Lower leg skin (tissue), 4 donors: ENCODE data around the gene GNS. TPM values are rescaled to one million over a fixed set of nuclear protein-coding genes. Genes with fewer than 3 reads are reported as not detected.
A peak's percentile ranks its signal among the peaks of the same experiment; 100 is the strongest.
"Not testable (repeated sequence)": the region's sequence is repeated elsewhere in the genome, so short reads cannot be mapped to it uniquely, and the experiment has no call there.

Experiments
- DNase-seq, 2 donors: peaks; one replicate each; pipeline ENCODE4 v3.0.0-alpha.2; 2019; ENCODE audit warnings: low spot score in 2 of 2
- H3K4me3 ChIP-seq: fragments of 200-600 bp; sonication (generic); 2 replicates; pipeline ENCODE4 v1.5.1; 2017; ENCODE audit warnings: mild to moderate bottlenecking, low read depth; ENCODE audit not compliant: poor library complexity, severe bottlenecking
- CTCF ChIP-seq, 3 donors: fragments of 450-650 bp; IDR thresholded peaks; one replicate each; pipeline ENCODE4 v1.5.1; 2016; ENCODE audit warnings: antibody characterized with exemption in 3 of 3, mild to moderate bottlenecking in 3 of 3, moderate library complexity in 2 of 3
- POLR2A ChIP-seq, 2 donors: fragments of 450-650 bp; IDR thresholded peaks; one replicate each; pipeline ENCODE4 v1.6.1; 2016 to 2017; ENCODE audit warnings: antibody characterized with exemption in 2 of 2, mild to moderate bottlenecking in 1 of 2, moderate library complexity in 1 of 2
- WGBS, 2 donors: methylation state at CpG; one replicate each; pipeline ENCODE4 v1.1.5; 2018; 5-methylcytosine and 5-hydroxymethylcytosine counted together
- intact Hi-C: fragments of 100-400 bp; cut with DNase I; formaldehyde crosslinking; loops from one replicate; pipeline ENCODE4 v1.15.0; 2023; ENCODE audit warnings: low total_unique reads
- total RNA-seq, 4 donors: library from RNA; depleted of rRNA; stranded (reverse); fragments of >200 nt; gene quantifications; one replicate each; pipeline ENCODE4 v1.1.0, GENCODE V29; 2016

The GNS gene
- total RNA-seq, 4 donors from 2014 or later: 42.6 to 64.1 (median 50.1) TPM

DNA sequence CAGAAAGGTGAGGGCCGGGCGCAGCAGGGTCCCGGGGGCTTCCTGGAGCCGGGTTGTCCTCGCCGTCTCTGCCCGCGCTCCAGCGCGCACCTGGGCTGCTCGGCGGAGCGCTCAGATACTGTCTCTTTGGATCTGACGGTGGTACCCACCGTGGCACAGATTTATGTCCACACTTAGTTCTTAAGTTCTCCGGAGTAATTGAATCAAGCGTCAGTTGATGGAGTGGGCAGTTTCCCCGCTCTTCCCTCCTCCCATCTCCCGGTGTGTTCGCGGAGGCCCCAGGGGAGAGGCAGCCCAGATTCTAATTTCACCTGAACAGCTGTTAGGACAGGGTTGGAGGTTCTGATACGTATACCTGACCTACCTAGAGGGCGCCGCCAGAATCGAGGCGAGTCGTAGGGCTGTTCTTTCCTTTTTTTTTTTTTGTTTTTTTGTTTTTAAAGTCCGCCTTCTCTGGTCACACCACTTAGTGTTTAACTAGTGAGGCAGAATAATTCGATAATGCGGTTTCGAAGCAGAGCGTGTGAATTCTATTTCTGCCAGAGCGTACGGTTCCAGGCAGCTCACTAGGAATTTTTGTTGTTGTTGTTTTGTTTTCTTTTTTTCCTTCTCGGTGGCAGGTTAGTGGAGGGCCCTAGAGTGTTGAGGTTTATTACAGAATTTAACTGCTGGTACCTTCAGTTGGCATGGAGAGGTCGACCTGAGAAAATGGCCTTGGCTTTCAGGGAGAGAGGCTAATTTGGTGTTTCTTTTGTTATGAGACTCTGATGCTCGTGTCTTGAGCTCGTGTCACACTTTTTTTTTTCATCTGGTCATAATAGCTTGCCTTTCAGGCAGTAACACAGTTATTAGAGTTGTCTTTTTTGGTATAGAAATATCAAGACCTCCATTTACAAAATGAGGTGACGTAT, 22.3 kb upstream of the GNS start:
- DNase-seq: no peak
- TF ChIP-seq POLR2A (IDR thresholded peaks at IDR 0.05): no peak
- TF ChIP-seq CTCF (IDR thresholded peaks at IDR 0.05): no peak
- intact Hi-C loops: no loop called here
- WGBS, 2 donors: 7% methylated on average over 39 of the region's 39 CpGs
- H3K4me3 ChIP-seq: peak overlapping the region; percentile 26

GRCh38 chr12:64780531-64781279, 21.5 kb upstream of the GNS start:
- peak overlapping the region; percentile 26 for H3K4me3 ChIP-seq
- peak in 1 of 2 donors; percentile 87 for DNase-seq
- 1 to 2% methylated on average over 22 to 44 of the region's 103 CpGs for WGBS, 2 donors
- TF ChIP-seq POLR2A (IDR thresholded peaks at IDR 0.05): no peak
- TF ChIP-seq CTCF (IDR thresholded peaks at IDR 0.05): no peak
- intact Hi-C loops: no loop called here

DNA sequence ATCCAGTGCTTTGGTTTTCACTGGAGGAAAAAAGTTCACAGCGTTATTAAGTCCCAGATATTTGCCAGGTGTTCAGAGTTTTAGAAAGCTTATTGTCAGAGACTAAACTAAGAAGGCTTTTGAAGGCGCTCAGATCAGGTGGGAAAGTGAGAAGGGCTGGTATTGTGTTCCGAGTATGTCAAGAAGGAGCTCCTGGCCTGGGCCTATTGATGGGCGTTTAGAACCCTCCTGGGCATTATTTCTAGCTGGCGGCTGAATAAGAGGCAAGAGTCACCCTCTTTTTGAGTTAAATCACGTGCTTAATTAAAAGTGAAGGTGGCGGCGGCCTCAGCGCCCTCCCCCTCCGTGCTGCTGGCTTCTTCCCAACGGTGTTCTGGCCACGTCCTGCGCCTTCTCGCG, 20.9 kb upstream of the GNS start:
- no peak for TF ChIP-seq CTCF (IDR thresholded peaks at IDR 0.05)
- no peak for TF ChIP-seq POLR2A (IDR thresholded peaks at IDR 0.05)
- H3K4me3 ChIP-seq: peak overlapping the region; percentile 26
- DNase-seq: no peak
- WGBS, 2 donors: 16 to 24% methylated on average over 15 of the region's 15 CpGs
- intact Hi-C loops: no loop called here

GRCh38 chr12:64779354-64779974, 20.3 kb upstream of the GNS start:
- intact Hi-C loops: no loop called here
- H3K4me3 ChIP-seq: no peak overlapping the region
- no peak for DNase-seq
- no peak for TF ChIP-seq POLR2A (IDR thresholded peaks at IDR 0.05)
- no peak for TF ChIP-seq CTCF (IDR thresholded peaks at IDR 0.05)
- WGBS, 2 donors: 79 to 84% methylated on average over 10 of the region's 10 CpGs

GRCh38 chr12:64775147-64775736, 16.0 kb upstream of the GNS start:
- intact Hi-C loops, H3K4me3 ChIP-seq, DNase-seq: not testable (repeated sequence)

GRCh38 chr12:64773386-64773785, 14.2 kb upstream of the GNS start:
- DNase-seq: no peak
- intact Hi-C loops: no loop called here
- H3K4me3 ChIP-seq: no peak overlapping the region
- TF ChIP-seq CTCF (IDR thresholded peaks at IDR 0.05) (no peak), POLR2A (IDR thresholded peaks at IDR 0.05) (no peak)
